ENCODE measurements around the gene ANAPC2. TPM values are rescaled to one million over a fixed set of nuclear protein-coding genes. Genes with fewer than 3 reads are reported as not detected.

The ANAPC2 gene
- polyA plus RNA-seq, 2 of the 4 experiments (the other 2 are of a cell fraction), result 17.5 to 40.7 TPM

DNA sequence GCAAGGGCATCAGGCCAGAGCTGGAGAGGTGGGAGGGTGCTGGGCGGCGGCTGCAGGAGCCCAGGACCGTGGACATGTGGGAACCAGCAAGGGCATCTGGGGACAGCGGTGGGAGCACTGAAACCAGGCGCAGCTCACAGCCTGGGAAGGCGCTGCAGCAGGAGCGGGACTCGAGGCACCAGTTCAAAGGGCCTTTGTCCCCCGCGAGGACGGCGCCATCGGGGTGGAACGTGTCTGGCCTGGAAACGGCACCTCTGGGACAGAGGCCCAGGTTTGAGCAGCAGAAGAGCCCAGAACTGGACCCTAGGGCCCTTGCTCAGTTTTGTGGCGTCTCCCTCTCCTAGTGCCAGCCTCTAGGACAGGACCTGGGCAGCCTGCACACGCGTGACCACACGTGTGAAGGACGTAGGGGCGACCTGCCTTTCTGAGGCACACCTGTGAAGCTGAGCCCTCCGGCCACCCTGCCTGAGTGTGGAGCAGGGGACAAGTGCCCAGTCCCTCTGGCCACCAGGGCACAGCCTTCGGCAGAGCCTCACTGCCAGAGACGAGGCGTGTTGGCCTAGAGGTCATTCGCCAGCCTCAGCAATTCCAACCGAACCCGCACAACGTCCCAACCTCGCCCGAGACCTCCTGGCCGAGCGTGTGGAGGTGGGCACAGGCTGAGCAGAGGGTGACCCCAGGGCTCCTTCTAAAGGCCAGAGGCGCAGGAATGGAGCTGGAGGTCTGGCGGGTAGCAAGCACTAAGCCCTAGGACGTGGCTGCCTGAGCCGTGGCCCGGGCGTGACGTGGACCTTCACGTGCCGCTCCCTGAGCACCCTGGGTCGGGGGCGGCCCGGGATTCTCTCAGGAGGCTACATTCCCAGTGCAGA lies 14.3 kb downstream of the ANAPC2 start:
- 91% methylated on average over 34 of the region's 45 CpGs for WGBS (ENCODE audit: missing lambda C conversion rate)
- Histone ChIP-seq H3K9me3 (no peaks in the 10 kb centered on the region), H3K4me3 (no peak overlapping the region), H3K4me1 (peaks cover 8% of the 10 kb centered on the region; the same call in 1 of the 3 replicates), H3K27ac (no peak overlapping the region), H3K4me2 (no peak overlapping the region)
- DNase-seq (ENCODE audit: low read depth in 1 of 2, low spot score in 1 of 2) (no peak), ATAC-seq (no peak), FAIRE-seq (no peak)
- ChIA-PET CTCF (interaction anchor here (1.0 to 16.5 kb wide), 5 partner anchors 9 to 54 kb away, joined by 3 to 156 read pairs (median 17); partner anchors contain the start of genes ANAPC2, RNF224 and SSNA1), POLR2A (no interaction called here)
- no peak for TF ChIP-seq FOSB (CRISPR knock-in tag; IDR thresholded peaks at IDR 0.05)
- TF ChIP-seq TP53 (CRISPR knock-in tag; IDR thresholded peaks at IDR 0.05), result no peak
- no peak for TF ChIP-seq ZFP36 (IDR thresholded peaks at IDR 0.05; ENCODE audit: borderline replicate concordance, partially characterized antibody)
- no peak for TF ChIP-seq EHF (CRISPR knock-in tag; IDR thresholded peaks at IDR 0.05)
- TF ChIP-seq SMC3 (IDR thresholded peaks at IDR 0.05), result no peak
- TF ChIP-seq, protein P1, sequence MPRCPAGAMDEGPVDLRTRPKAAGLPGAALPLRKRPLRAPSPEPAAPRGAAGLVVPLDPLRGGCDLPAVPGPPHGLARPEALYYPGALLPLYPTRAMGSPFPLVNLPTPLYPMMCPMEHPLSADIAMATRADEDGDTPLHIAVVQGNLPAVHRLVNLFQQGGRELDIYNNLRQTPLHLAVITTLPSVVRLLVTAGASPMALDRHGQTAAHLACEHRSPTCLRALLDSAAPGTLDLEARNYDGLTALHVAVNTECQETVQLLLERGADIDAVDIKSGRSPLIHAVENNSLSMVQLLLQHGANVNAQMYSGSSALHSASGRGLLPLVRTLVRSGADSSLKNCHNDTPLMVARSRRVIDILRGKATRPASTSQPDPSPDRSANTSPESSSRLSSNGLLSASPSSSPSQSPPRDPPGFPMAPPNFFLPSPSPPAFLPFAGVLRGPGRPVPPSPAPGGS (IDR thresholded peaks at IDR 0.05), result no peak
- TF ChIP-seq EHMT2 (IDR thresholded peaks at IDR 0.05; ENCODE audit: low read depth), result no peak
- TF ChIP-seq, protein P2, sequence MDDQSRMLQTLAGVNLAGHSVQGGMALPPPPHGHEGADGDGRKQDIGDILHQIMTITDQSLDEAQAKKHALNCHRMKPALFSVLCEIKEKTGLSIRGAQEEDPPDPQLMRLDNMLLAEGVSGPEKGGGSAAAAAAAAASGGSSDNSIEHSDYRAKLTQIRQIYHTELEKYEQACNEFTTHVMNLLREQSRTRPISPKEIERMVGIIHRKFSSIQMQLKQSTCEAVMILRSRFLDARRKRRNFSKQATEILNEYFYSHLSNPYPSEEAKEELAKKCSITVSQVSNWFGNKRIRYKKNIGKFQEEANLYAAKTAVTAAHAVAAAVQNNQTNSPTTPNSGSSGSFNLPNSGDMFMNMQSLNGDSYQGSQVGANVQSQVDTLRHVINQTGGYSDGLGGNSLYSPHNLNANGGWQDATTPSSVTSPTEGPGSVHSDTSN (IDR thresholded peaks at IDR 0.05), result no peak
- TF ChIP-seq CBX8 (IDR thresholded peaks at IDR 0.05), result no peak
- TF ChIP-seq RARB (CRISPR knock-in tag; IDR thresholded peaks at IDR 0.05), result no peak
- TF ChIP-seq FOXS1 (CRISPR knock-in tag; IDR thresholded peaks at IDR 0.05), result no peak
- no peak for TF ChIP-seq KDM5A (IDR thresholded peaks at IDR 0.05)
- no peak for TF ChIP-seq ESRRA (IDR thresholded peaks at IDR 0.05; ENCODE audit: borderline replicate concordance, low read length)
- TF ChIP-seq ZNF302 (CRISPR knock-in tag; IDR thresholded peaks at IDR 0.05), result no peak
- TF ChIP-seq MAFK (IDR thresholded peaks at IDR 0.05; ENCODE audit: partially characterized antibody), result no peak
- no peak for TF ChIP-seq SREBF2 (IDR thresholded peaks at IDR 0.05)
- no peak for TF ChIP-seq ZSCAN20 (CRISPR knock-in tag; IDR thresholded peaks at IDR 0.05)

DNA sequence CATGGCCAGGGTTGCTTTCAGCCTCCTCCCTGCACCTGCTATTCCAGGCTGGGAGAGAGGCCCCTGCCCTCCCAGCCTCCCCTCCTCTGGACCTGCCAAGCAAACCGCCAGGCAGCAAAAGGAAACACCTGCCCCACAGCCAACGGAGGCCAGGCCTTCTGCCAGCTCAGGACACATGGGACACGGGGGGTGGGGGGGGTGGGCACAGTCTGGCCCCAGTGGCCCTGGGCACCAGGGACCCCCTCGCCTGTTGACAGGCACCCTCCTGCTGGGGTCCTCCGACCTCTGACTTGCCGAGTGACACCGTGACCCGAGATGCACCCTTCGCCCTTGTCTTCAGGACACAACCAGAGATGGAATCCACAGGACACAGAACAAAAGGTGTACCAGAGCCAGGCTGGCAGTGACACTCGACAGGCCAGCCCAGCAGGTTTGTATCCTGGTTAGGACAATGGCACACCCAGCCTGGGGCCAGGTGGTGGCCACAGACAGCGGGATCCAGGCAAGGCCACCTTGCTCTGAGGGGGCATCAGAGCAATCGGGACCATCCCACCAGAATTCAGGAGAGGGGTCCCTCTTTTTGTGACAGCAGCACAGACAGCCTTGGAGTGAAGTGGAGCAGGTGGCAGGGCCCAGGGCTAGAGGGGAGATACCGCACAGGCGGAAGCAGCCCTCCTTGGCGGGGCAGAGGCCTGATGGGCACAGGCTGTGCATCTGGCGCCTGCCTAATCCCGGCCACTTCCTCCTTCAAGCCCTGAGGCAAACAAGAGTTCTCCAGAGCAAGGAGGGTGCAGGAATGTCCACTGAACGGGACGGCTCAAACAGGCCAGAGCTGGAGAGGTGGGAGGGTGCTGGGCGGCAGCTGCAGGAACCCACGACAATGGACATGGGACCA lies 15.2 kb downstream of the ANAPC2 start:
- TF ChIP-seq CHD2 (IDR thresholded peaks at IDR 0.05; ENCODE audit: low read length, partially characterized antibody) (no peak), GATA3 (IDR thresholded peaks at IDR 0.05; ENCODE audit: borderline replicate concordance) (no peak), EP300 (IDR thresholded peaks at IDR 0.05) (no peak), CBX2 (IDR thresholded peaks at IDR 0.05; ENCODE audit: borderline replicate concordance, low read depth) (no peak), FOSL2 (IDR thresholded peaks at IDR 0.05) (no peak), FOSL2 (CRISPR knock-in tag; IDR thresholded peaks at IDR 0.05) (no peak), CHD4 (IDR thresholded peaks at IDR 0.05; ENCODE audit: borderline replicate concordance) (no peak), MAZ (IDR thresholded peaks at IDR 0.05; ENCODE audit: borderline replicate concordance, low read depth, low read length) (no peak), NPAS2 (CRISPR knock-in tag; IDR thresholded peaks at IDR 0.05; ENCODE audit: borderline replicate concordance) (no peak), CEBPB (IDR thresholded peaks at IDR 0.05) (no peak), FOXS1 (CRISPR knock-in tag; IDR thresholded peaks at IDR 0.05) (no peak), ZNF302 (CRISPR knock-in tag; IDR thresholded peaks at IDR 0.05) (no peak)
- TF ChIP-seq, protein P3, sequence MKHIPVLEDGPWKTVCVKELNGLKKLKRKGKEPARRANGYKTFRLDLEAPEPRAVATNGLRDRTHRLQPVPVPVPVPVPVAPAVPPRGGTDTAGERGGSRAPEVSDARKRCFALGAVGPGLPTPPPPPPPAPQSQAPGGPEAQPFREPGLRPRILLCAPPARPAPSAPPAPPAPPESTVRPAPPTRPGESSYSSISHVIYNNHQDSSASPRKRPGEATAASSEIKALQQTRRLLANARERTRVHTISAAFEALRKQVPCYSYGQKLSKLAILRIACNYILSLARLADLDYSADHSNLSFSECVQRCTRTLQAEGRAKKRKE (CRISPR knock-in tag; IDR thresholded peaks at IDR 0.05; ENCODE audit: low read depth), result no peak
- ChIA-PET CTCF (interaction anchor here (1.0 to 16.5 kb wide), 5 partner anchors 17 to 64 kb away, joined by 3 to 156 read pairs (median 11); partner anchors contain the start of genes ANAPC2, RNF224 and SSNA1), POLR2A (interaction anchor here (1.3 kb wide), 1 partner anchor 15 kb away, joined by 3 read pairs; the partner anchor contains the start of genes ANAPC2 and SSNA1)
- no peaks in the 10 kb centered on the region for H3K9me3 ChIP-seq
- no peak overlapping the region for H3K27ac ChIP-seq
- H3K4me1 ChIP-seq, result peaks cover 13% of the 10 kb centered on the region
- FAIRE-seq (no peak), DNase-seq (ENCODE audit: low read depth in 1 of 2, low spot score in 1 of 2) (no peak), ATAC-seq (no peak)
- H3K4me3 ChIP-seq, result no peak overlapping the region
- H3K4me2 ChIP-seq, result no peak overlapping the region
- 80% methylated on average over 18 of the region's 21 CpGs for WGBS (ENCODE audit: missing lambda C conversion rate)
